NCI-H1436 treated with DMSO at 0.1 percent for 48 hours (cell line): ENCODE results near the gene ASB2.

Experiments
- DNase-seq: peaks from one replicate; lab custom pipeline; 2025; lab: John Stamatoyannopoulos, UW

ASB2 gene

GRCh38 chr14:93950948-93951634 is 25.3 kb downstream of the ASB2 start:
- DNase-seq = no peak

DNA sequence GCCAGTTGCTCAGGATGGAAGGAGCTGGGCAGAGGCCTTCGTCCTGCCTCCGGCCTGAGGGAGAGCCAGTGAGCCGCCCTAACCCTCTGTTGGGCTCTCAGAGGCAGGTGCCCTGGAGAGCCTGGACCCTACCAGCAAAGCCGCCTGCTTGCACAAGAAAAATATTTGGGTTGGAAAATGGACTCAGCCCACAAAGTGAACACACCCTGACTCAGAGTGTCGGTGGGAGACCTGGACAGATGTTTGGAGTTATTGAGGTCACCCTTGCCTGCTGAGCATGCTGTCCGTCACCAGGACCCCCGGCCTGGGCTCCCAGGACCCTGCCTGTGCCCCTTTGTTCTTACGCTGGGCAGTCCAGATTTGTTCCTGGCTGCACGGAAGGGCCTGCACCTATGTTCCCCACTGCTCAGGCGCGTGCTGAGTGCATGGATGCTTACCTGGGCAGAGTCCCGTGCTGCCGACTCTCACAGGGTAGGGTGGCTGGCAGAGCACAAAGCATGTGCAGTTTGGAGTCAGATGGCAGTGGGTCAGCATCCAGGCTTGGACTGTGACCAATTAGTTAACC is 26.8 kb downstream of the ASB2 start:
- DNase-seq = no peak

DNA sequence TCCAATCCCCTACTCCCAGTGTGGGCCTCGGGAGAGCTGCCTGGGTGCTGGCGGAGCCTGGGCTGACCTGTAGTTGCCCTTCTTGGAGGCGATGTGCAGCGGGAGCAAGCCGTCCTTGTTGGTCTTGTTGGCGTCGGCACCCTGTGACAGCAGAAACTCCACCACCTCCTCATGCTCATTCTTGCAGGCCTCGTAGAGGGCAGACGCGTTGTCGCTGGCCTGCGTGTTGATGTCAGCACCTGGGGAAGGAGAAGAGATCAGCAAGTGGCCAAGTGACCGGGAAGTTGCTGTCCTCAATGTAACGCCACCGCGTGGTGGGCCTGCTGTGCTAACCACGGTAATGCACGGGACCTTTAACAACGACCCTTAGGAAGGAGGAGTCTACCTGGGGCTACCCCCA is 29.1 kb downstream of the ASB2 start:
- no peak for DNase-seq

DNA sequence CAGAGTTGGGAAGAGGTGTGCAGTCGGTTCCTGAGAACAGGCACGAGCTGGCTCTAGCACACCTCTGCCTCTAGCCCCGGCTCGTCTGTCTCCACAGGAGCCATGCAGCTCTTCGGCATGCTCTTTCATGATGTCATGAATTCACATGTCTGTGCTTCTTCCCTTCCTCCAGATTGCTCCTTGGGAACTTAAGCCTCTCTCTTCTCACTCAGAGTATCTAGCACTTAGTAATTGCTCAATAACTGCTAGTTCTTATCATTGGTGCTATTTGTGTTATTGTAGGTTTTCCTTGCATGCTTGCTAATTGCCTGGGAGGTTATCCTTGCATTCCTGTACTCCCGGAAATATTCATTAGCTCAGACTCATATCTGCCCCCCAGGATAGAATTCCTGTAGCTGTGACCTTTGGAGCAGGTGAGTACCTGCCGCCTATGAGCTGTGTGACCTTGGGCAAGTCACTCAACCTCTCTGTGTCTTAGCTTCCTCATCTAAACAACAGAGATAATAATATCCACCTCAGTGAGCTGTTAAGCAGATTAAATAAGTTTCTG is 29.8 kb downstream of the ASB2 start:
- no peak for DNase-seq

DNA sequence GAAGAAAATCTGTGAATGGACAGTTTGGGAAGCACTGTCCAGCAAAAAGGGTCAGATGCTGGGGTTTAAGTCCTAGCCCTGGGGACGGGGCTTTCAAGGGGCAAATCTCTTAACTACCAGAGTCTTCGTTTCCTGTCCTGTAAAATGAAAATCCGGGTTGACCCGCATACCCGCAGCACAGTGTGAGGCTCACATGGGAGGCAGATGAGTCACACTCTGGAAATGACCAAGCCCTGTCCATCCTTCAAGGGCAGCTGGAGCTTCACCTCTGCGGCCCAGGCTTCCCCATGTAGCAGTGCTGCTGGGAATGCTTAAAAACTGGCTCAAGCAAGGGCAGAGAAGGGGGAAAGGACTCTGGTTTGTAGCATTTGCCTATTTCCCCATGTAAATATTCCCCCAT is 30.3 kb downstream of the ASB2 start:
- no peak for DNase-seq

- DNase-seq = no peak
Observed at GRCh38 chr14:93945070-93945399, 31.3 kb downstream of the ASB2 start.

DNA sequence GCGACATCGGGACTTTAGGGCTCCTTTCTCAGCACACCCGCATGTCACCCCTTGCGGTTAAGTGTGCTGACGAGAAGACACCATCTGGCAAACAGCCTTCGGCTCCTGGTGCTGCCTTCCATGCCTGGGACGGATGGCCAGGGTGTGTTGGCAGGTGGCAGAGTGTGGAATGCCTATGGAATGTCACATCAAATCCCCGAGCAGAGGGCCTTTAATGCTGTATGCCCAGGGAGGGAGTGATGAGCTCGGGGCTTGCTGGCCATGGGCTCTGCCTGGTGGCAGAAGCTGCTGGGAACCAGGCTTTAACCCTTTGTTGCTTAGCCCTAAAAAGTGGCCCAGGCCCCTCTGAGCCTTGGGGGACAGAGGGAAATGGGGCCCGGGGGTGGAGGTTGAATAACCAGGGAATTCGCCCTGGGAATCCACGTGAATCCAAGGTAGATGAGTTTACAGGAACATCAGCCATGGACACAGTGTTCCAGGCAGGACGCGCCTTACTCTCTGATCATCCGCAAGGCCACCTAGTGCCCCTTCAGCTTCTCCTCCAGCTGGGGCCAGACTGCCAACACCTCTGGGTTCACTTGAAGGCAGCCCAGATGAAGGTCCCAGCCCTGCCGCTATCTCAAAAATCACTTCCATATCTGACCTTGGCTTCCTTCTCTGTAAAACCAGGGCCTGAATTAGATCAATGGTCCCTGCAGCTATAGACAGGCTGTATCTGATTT is 31.9 kb downstream of the ASB2 start:
- no peak for DNase-seq

- no peak for DNase-seq
Observed at GRCh38 chr14:93943930-93944329, 32.4 kb downstream of the ASB2 start.

- no peak for DNase-seq
Observed at GRCh38 chr14:93943052-93943451, 33.3 kb downstream of the ASB2 start.

- DNase-seq = no peak
Observed at GRCh38 chr14:93941293-93941910, 35.0 kb downstream of the ASB2 start.

- no peak for DNase-seq
Observed at GRCh38 chr14:93940437-93940836, 35.9 kb downstream of the ASB2 start.

- no peak for DNase-seq
Observed at GRCh38 chr14:93939304-93940229, 36.8 kb downstream of the ASB2 start.

- DNase-seq = no peak
Observed at GRCh38 chr14:93938751-93939303, 37.5 kb downstream of the ASB2 start.

DNA sequence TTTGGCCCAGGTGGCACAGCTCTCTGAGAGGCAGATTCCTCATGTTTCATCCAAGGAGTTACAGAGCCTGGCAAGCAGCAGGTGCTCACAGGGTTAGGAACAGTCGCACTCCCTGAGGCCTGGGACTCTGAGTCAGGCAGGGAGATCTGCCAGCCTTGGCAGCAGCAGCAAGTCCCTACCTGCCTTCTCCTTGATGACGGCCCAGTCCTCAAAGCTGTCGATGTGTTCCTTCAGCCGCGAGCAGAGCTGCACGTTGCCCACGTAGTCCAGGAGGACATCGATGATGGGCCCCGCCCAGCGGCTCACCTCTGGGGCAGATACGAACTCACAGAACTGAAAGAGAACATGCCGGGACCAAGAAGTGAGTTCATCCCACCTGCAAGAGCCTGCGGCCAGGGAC is 38.9 kb downstream of the ASB2 start:
- no peak for DNase-seq

DNA sequence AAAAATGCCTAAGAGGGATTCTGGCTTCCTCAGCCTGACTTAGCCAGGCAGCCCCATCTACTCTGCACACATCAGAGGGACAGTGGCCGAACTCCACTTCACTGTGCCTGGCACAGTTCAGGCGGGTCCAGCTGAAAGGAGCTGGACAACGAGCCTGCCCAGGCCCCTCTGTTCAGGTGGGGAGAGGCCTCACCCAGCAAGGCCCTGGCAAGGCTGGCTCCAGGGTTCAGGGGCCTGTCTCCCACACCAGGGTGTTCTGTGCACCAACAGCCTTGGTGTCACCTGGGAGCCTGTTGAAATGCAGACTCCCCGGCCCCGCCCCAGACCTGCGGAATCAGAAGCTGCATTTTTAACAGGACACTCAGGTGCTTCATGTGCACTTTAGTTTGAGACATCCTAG is 39.4 kb downstream of the ASB2 start:
- DNase-seq = no peak

- no peak for DNase-seq
Observed at GRCh38 chr14:93936245-93936644, 40.1 kb downstream of the ASB2 start.

GRCh38 chr14:93935213-93935612 is 41.2 kb downstream of the ASB2 start:
- DNase-seq = no peak

GRCh38 chr14:93932642-93933041 is 43.7 kb downstream of the ASB2 start:
- no peak for DNase-seq

GRCh38 chr14:93930989-93931307 is 45.4 kb downstream of the ASB2 start:
- DNase-seq = no peak

- no peak for DNase-seq
Observed at GRCh38 chr14:93930296-93930988, 45.9 kb downstream of the ASB2 start.

GRCh38 chr14:93929657-93930056 is 46.7 kb downstream of the ASB2 start:
- no peak for DNase-seq
